Smooth muscle cell (in vitro differentiated cells): ENCODE measurements around the gene GTF2H2. TPM values are rescaled to one million over a fixed set of nuclear protein-coding genes. Genes with fewer than 3 reads are reported as not detected.
"Not testable (repeated sequence)": the region's sequence is repeated elsewhere in the genome, so short reads cannot be mapped to it uniquely, and the experiment has no call there.

Experiments used
- DNase-seq: peaks from one replicate; lab custom pipeline; 2025; ENCODE audit not compliant: unreplicated experiment; lab: John Stamatoyannopoulos, UW
- H2AFZ ChIP-seq: fragments of 200-600 bp; sonication (generic); 2 replicates; pipeline ENCODE4 v1.6.0; 2016; ENCODE audit warnings: antibody characterized with exemption, low read depth, mild to moderate bottlenecking
- H3F3A ChIP-seq: fragments of 200-600 bp; sonication (generic); 2 replicates; pipeline ENCODE4 v1.6.0; 2017; ENCODE audit warnings: antibody characterized with exemption, low read depth
- H3K27ac ChIP-seq: fragments of 200-600 bp; sonication (generic); 2 replicates; pipeline ENCODE4 v1.5.1; 2016; ENCODE audit warnings: low read depth, mild to moderate bottlenecking
- H3K27me3 ChIP-seq: fragments of 200-600 bp; sonication (generic); 2 replicates; pipeline ENCODE4 v1.6.1; 2016; ENCODE audit warnings: low read depth, mild to moderate bottlenecking
- H3K36me3 ChIP-seq: fragments of 200-600 bp; sonication (generic); 2 replicates; pipeline ENCODE4 v1.5.1; 2016; ENCODE audit warnings: low read depth
- H3K4me1 ChIP-seq: fragments of 200-600 bp; sonication (generic); 2 replicates; pipeline ENCODE4 v1.5.1; 2016; ENCODE audit warnings: low read depth
- H3K4me2 ChIP-seq: fragments of 200-600 bp; sonication (generic); 2 replicates; pipeline ENCODE4 v1.6.0; 2016; ENCODE audit warnings: mild to moderate bottlenecking
- H3K4me3 ChIP-seq: fragments of 200-600 bp; sonication (generic); 2 replicates; pipeline ENCODE4 v1.5.1; 2016; ENCODE audit warnings: mild to moderate bottlenecking
- H3K79me2 ChIP-seq: fragments of 200-600 bp; sonication (generic); 2 replicates; pipeline ENCODE4 v1.6.0; 2016; ENCODE audit warnings: low read depth, mild to moderate bottlenecking
- H3K9ac ChIP-seq: fragments of 200-600 bp; sonication (generic); 2 replicates; pipeline ENCODE4 v1.6.0; 2016; ENCODE audit warnings: low read depth
- H3K9me3 ChIP-seq: fragments of 200-600 bp; sonication (generic); replicated peaks from 2 replicates; pipeline ENCODE4 v1.5.1; 2016; ENCODE audit warnings: low read depth
- H4K20me1 ChIP-seq: fragments of 200-600 bp; sonication (generic); 2 replicates; pipeline ENCODE4 v1.6.0; 2016; ENCODE audit warnings: low read depth
- WGBS: methylation state at CpG from one replicate; pipeline ENCODE4 v1.1.7; 2016; ENCODE audit warnings: low lambda C conversion rate; 5-methylcytosine and 5-hydroxymethylcytosine counted together
- polyA plus RNA-seq: library from polyadenylated mRNA; unstranded; fragments of >200 nt; fragmentation: Nextera tagmentation; extraction: Ambion mirVana; gene quantifications from 2 replicates; pipeline ENCODE4 v1.2.1, GENCODE V29; 2016
- total RNA-seq: library from RNA; depleted of rRNA; stranded (reverse); fragments of >200 nt; gene quantifications from 2 replicates; pipeline ENCODE4 v1.2.3, GENCODE V29; 2014

Gene GTF2H2
- total RNA-seq (42.8 and 49.9 TPM in 2 replicates), polyA plus RNA-seq (21.0 and 28.0 TPM in 2 replicates)

GRCh38 chr5:71067262-71067928 is at the start of gene GTF2H2:
Gene GTF2H2, minus strand, starts transcription at chr5:71067676. Its CDS starts 4,913 bp downstream, at chr5:71062763.
- H2AFZ ChIP-seq, H3K36me3 ChIP-seq, H3K27me3 ChIP-seq, H4K20me1 ChIP-seq, H3K4me2 ChIP-seq, H3K4me3 ChIP-seq, H3F3A ChIP-seq, H3K9ac ChIP-seq, H3K4me1 ChIP-seq, DNase-seq, H3K27ac ChIP-seq, H3K9me3 ChIP-seq, H3K79me2 ChIP-seq: not testable (repeated sequence)
- WGBS: no CpG with 5 or more reads among the region's 46 CpGs

GRCh38 chr5:71109730-71110275 is 42.3 kb upstream of the GTF2H2 start:
- H3K79me2 ChIP-seq, H3K27me3 ChIP-seq, H3K27ac ChIP-seq, H3K4me1 ChIP-seq, H4K20me1 ChIP-seq, H2AFZ ChIP-seq, H3K9ac ChIP-seq, H3K4me2 ChIP-seq, H3F3A ChIP-seq, DNase-seq, H3K4me3 ChIP-seq, H3K36me3 ChIP-seq, H3K9me3 ChIP-seq: not testable (repeated sequence)
- WGBS: no CpG with 5 or more reads among the region's 12 CpGs

- not testable (repeated sequence) for H2AFZ ChIP-seq, H3K9ac ChIP-seq, H3F3A ChIP-seq, H3K4me3 ChIP-seq, H3K27me3 ChIP-seq, H3K4me2 ChIP-seq, H3K4me1 ChIP-seq, DNase-seq, H3K9me3 ChIP-seq, H3K36me3 ChIP-seq, H3K27ac ChIP-seq, H3K79me2 ChIP-seq, H4K20me1 ChIP-seq
- 100% methylated on average over 1 of the region's 7 CpGs for WGBS
These were observed 32.5 kb upstream of the GTF2H2 start for GRCh38 chr5:71099996-71100395.

- 83% methylated on average over 1 of the region's 1 CpG for WGBS
- H3F3A ChIP-seq: not testable (repeated sequence)
These were observed 30.4 kb upstream of the GTF2H2 start for GRCh38 chr5:71097930-71098203.

GRCh38 chr5:71097173-71097929 is 29.9 kb upstream of the GTF2H2 start:
- not testable (repeated sequence) for H3K4me2 ChIP-seq, H3K9ac ChIP-seq, H3K27ac ChIP-seq, H3K36me3 ChIP-seq, H3K79me2 ChIP-seq, H2AFZ ChIP-seq, DNase-seq, H3K27me3 ChIP-seq, H3K9me3 ChIP-seq, H3F3A ChIP-seq, H3K4me1 ChIP-seq, H4K20me1 ChIP-seq, H3K4me3 ChIP-seq
- 100% methylated on average over 2 of the region's 3 CpGs for WGBS

More at GRCh38 chr5:71097930-71098203, 30.4 kb upstream of the GTF2H2 start:
- not testable (repeated sequence) for H3K4me1 ChIP-seq, H3K27me3 ChIP-seq, H3K36me3 ChIP-seq, H3K4me3 ChIP-seq, H2AFZ ChIP-seq, H3K79me2 ChIP-seq, H3K4me2 ChIP-seq, H4K20me1 ChIP-seq, H3K27ac ChIP-seq, DNase-seq, H3K9ac ChIP-seq, H3K9me3 ChIP-seq

GRCh38 chr5:71089773-71090172 is 22.3 kb upstream of the GTF2H2 start:
- not testable (repeated sequence) for H3K4me2 ChIP-seq, H3K27me3 ChIP-seq, H3K9ac ChIP-seq, H3K36me3 ChIP-seq, H3K79me2 ChIP-seq, DNase-seq, H2AFZ ChIP-seq, H3K4me1 ChIP-seq, H4K20me1 ChIP-seq, H3K4me3 ChIP-seq, H3F3A ChIP-seq, H3K27ac ChIP-seq, H3K9me3 ChIP-seq
- 82% methylated on average over 2 of the region's 2 CpGs for WGBS

- not testable (repeated sequence) for DNase-seq, H3K36me3 ChIP-seq, H3K79me2 ChIP-seq, H3K4me2 ChIP-seq, H3K9me3 ChIP-seq, H3K9ac ChIP-seq, H3K27ac ChIP-seq, H3K4me1 ChIP-seq, H3K27me3 ChIP-seq, H2AFZ ChIP-seq, H3F3A ChIP-seq, H3K4me3 ChIP-seq, H4K20me1 ChIP-seq
- WGBS: 96% methylated on average over 2 of the region's 2 CpGs
These were observed 21.3 kb upstream of the GTF2H2 start for GRCh38 chr5:71088754-71089153.

- H3K9ac ChIP-seq, H3K36me3 ChIP-seq, H3K4me1 ChIP-seq, H3K4me3 ChIP-seq, H3K79me2 ChIP-seq, H4K20me1 ChIP-seq, H3K4me2 ChIP-seq, DNase-seq, H3K27ac ChIP-seq, H2AFZ ChIP-seq, H3F3A ChIP-seq, H3K9me3 ChIP-seq, H3K27me3 ChIP-seq: not testable (repeated sequence)
- no CpG with 5 or more reads among the region's 1 CpG for WGBS
These were observed 18.7 kb upstream of the GTF2H2 start for GRCh38 chr5:71086145-71086544.
